Stimulated activated CD4-positive, alpha-beta T cell treated with anti-CD3 and anti-CD28 coated beads, Interleukin-4, amount 100 ng/mL, for 24 hours (primary cell): ENCODE data around the gene RMC1.
"Not testable (repeated sequence)": the region's sequence is repeated elsewhere in the genome, so short reads cannot be mapped to it uniquely, and the experiment has no call there.

Experiments
- DNase-seq: peaks from one replicate; pipeline ENCODE4 v3.0.0-alpha.2; 2020

Gene RMC1

DNA sequence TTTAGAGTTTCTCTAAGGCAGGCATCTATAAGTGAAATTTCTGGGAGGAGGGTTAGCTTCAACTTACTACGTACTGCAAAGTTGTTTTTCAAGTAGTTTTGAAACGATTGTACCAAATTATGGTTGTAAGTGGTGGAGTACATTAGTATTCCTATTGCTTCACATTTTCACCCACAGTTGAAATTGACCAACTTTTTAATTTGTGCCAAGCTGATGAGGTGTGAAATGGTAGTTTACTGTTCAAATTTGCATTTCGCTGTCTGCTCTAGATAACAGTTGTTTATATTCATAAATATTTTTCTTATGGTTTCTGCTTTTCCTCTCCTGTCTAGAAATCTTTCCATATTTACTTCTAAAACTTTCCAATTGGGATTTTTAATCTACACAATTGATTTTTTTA lies 64.4 kb downstream of the RMC1 start:
- no peak for DNase-seq

DNA sequence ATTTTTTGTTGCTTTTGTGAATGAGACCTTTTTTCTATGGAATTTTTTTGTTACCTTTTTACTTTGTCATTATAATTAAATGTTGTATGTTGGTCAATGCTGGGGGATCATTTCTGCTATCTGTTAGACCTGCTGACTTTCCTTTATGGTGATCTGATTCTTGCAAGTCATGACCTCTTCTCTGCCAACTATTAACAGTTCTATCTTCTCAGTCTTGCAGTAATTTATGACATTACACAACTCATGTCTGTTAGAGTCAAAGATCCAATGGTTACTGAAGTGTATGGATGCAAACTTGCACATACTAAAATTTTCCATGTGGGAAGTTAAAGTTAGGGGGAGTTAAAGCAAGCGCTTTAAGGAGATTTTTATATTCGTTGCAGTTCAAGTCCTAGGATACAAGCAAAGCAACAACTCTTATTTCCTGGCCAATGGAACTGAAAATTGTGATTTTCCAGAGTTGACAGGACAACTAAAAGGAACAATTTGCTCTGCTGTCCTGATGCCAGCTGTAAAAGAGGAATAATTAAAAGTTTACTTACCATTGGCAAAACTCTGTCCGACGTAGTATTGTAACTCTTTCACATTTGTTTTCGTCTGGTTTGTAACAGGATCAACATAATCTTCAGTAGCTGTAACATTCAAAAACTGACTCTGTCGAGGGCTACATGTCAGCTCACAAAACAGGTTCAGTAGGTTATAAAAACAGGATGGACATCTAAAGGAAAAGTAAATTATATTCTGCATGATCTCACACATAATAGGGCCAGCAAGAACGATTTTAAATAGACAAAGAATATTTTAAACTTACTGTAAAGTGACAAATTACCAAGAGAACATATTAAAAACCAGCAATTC lies 65.2 kb downstream of the RMC1 start:
- DNase-seq, result no peak

DNA sequence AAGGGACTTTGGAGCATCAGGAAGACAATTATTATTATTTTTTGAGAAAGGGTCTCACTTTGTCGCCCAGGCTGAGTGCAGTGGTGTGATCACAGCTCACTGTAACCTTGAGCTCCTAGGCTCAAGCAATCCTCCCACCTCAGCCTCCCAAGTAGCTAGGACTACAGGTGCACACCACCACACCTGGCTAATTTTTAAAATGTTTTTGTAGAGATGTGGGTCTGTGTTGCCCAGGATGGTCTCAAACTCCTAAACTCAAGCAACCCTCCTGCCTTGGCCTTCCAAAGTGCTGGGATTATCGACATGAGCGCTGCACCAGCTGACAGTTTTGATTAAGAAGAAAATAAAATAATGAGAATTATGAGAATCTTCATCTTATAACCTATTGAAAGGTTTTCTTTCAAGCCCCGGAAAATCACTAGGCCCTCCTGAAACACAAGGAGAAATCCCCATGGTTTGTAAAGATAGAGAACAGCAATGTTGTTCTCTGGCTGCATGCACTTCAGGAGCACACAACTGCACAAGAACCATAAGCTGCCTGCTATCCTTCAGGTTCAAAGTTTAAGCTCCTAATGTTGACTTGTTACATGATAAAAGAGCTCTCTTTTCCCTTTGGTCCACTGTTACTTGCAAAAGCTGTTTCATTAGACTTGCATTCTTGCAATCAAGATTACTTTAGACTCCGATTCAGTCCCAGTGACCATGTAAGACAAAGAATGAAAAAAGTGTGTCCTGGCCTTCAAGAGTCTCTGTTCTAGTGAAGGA lies 66.2 kb downstream of the RMC1 start:
- no peak for DNase-seq

DNA sequence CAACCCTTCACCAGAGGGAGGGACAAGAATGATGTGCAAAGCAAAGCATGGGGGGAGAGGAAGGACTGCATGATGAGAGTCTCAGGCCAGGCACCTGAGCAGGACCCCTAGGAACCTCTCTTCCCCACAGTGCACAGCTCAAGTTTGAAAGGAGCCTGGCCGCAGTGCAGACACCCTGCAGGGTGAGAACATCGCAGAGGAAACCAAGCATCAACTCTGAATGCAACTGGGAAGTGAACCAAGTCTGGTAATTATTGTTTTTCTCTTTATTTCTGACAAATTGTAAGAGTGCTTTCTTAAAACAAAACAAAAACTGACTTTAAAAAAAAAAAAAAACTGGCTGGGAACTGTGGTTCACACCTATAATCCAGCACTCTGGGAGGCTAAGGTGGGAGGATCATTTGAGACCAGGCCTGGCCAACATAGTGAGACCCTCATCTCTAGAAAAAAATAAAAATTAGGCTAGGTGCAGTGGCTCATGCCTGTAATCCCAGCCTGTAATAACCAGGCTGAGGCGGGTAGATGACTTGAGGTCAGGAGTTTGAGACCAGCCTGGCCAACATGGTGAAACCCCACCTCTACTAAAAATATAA lies 67.7 kb downstream of the RMC1 start:
- DNase-seq, result no peak

DNA sequence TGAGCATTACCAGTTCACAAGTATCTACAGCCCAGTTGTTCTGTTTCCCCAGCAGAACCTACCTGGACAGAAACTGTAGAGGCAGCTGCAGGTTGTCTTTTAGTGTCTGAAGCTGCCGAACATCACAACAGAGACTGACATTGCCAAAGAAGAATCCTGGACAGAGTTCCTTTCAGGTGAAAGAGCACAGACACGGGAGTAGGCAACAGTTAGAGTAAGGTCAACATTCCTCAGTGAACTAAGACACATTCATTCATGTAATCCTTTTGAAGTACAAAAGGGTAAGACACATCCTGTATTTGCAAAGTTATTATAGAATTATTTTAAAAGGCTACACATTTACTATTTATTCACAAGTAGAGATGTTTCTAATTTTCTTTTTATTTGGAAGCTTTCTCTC lies 68.7 kb downstream of the RMC1 start:
- no peak for DNase-seq

DNA sequence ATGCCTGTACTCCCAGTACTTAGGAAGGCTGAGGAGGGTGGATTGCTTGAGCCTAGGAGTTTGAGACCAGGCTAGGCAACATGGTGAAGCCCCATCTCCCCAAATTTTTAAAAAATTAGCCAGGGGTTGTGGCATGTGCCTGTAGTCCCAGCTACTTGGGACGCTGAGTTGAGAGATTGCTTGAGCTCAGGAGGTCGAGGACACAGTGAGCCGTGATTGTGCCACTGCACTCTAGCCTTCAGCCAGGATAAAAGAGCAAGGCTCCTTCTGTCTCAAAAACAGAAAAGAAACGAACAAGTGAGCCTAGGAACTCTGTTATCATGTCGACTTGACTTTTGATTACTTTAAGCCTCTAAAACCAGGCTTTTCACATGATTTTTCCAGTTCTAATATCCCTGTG lies 69.3 kb downstream of the RMC1 start:
- no peak for DNase-seq

DNA sequence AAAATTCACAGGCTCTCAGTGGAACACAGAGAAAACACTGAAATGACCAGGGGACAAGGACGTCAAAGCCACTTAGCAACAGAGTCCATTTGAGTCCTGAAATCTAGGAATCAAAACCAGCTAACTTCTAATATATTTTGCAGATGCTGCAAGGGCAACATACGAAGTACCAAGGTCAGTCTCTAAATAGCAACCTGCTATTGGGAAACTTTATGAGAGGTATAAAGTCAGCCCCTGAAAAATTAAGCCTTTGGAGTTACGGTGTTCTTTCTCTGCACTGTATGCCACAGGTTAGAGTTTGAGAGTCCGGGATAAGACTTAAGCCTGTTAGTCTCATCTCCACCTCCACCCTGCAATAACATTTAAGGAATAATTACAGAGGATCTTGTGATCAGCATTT lies 69.7 kb downstream of the RMC1 start:
- DNase-seq, result no peak

DNA sequence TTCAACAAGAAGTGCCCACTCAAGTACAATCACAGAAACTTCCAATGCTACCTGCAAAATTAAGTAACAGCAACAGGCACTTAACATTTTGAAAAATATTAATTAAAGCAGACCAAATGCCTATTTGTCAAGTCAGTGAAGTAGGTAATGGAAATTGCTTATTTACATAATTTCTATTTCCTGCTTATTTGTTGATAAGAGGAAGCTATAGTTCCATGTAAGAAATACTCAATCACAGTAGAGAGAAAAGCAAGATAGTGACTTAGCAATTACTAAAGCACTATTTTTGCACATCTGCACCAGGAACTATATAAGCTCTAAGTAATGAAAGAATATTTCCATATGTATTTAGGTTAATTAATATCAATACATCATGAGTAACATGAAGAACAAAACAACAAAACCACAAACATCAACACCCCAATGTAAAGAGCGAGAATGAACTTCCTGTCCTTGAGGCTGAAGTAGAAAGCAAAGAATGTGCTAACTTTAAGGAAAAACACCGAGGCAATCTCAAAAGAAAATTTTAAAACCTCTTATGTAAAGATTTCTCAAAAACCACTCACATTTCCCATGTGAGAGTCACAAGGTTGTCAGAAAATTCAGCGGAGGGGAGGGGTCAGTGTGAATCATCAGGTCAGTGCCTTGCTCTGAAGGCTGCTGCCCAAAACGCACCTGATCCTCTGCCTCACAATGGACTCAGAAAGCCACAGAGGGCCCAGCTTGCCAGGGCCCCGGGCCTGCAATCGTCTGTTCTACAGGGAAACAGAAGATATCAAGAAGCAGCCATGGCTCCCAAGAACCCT lies 70.5 kb downstream of the RMC1 start:
- DNase-seq, result peak; percentile 29

DNA sequence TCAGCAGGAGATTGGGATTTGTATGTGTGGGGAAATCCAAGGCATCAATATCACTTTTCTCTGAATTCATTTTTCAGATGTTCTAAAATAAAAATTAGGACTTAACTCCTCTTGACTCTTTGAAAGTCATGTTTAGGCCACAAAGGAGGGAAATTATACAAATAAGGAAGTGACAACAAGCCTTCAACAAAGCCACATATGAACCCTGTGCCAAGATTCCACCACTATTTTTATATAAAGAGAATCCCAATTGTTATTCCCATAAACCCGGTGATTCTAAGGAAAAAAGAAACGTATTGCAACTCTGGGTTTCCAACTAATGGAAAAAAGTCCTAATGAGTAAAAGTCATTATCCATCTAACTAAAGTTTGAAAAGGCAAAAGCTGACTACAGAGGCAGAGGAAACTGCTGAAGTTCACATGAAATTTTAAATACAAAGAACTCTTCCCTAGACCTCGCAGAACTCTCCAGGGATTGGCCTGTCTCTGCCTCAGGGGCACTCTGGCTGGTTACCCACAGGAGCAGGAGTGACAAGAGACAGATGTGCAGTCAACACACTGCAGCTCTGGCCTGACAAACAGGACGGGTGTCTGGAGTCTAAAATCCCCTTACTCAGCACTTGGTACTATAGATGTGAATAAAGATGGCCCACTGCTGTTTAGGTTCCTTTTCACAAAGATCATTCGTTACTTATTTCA lies 71.4 kb downstream of the RMC1 start:
- DNase-seq, result no peak

DNA sequence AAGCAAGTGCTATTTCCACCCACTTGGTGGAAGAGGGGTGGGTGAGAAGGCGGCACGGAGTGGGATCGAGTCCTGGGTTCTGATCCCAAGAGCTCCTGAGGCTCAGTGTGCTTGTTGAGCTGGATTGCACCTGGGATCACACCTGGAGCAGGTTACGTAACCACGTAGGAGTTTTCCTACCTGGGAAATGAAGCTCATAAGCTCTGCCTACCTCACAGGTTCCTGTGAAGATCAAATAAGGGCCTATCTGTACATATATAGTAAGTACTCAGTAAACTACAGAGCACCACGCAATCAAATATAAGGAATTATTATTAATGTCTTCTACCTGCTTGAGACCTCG lies 72.0 kb downstream of the RMC1 start:
- DNase-seq, result no peak

DNA sequence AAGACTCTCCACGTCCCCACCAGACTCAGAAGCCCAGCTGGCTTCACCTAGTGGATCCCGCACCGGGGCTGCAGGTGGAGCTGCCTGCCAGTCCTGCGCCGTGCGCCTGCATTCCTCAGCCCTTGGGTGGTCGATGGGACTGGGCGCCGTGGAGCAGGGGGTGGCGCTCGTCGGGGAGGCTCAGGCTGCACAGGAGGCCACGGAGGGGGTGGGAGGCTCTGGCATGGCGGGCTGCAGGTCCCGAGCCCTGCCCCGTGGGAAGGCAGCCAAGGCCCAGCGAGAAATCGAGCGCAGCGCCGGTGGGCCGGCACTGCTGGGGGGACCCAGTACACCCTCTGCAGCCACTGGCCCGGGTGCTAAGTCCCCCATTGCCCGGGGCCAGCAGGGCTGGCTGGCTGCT lies 74.2 kb downstream of the RMC1 start:
- DNase-seq, result not testable (repeated sequence)

DNA sequence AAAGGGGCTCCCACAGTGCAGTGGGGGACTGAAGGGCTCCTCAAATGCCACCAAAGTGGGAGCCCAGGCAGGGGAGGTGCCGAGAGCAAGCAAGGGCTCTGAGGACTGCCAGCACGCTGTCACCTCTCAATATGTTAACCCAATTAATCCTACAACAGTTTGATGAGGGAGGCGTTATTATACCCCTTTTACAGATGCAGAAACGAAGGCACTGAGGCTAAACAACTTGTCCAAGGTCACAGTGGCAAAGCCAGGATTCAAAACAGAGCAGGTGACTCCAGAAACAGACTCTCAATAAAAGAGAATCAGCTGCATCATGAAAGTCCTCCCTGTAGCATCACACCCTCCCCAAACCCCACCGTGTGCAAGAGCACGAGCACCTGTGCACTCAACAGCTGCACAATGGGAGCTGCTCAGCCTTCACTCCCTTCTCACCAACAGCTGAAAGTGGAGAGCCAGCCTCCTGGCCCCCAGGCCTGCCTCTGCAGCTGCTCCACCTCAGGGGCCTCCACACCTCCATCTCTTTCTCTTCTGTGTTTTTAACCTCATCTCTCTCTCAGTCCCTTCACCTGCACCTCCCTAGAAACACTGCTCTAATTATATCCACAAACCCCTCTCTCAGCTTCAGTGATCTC lies 74.9 kb downstream of the RMC1 start:
- DNase-seq, result no peak

DNA sequence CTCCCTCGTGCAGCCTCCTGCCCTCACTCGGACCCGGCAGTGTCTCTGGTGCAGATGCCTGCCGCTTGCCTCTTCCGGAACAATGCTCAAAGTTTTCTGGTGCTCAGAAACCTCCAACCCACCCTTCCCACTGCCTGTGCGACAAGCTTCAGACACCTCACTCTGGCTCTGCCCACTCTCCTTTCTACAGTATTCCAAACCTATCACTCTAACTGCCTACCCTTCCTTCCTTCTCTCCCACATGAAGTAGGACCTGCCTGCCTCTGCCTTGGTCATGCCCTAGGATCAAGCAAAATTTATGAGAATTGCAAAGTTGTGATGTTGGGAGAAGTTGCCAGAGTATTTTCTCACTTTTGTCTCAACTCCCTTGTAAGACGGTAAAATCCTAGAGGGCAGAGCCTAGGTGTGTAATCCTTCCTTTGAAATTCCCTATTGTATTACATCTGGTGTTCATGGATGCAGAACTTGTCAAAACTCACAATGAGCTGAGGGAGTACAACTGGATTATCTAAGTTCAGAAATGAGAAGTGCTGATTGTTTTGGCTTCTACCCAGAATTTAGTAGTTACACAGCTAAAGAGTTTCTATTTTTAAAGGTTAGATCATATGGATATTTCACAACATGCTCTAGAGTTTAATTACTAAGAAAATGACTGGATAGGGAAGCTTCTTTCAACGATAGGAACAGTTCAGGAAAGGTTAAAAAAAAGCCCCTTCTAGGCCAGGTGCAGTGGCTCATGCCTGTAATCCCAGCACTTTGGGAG lies 75.8 kb downstream of the RMC1 start:
- no peak for DNase-seq

DNA sequence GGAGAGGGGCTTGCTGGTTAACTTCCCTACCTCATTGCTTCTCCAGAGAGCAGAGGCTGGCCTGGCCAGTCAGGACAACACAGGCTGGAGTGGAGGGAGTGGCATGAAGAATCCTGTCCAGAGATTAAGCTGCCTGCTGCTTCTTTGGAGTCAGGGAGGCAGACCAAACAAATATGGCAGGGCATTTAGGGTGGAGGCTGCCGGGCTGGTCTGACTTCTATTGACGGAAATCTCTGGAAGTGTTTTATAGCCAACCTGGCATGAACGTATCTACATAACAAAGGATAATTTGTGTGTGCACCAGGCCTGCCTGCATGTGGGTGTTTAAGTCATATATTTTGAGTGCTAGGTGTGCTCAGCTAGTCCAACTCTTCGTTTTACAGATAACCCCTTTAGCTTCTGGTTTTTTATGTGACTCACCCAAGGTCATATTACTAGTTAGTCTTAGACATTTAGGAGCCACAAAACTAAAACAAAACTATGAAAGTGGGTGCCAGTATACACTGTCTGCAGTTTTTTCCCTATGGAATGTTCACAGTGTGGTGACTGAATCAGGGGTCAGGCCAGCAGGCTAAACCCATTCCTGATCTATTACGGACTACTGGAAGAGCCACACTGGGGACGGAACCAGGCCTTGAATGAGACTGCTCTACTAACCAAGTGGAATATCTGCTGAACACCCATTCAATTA lies 77.5 kb downstream of the RMC1 start:
- DNase-seq, result no peak
